Thyroid gland (tissue), 4 donors: ENCODE data around the gene KLF7.

ENCODE experiments used
- POLR2A ChIP-seq, 2 donors: fragments of 450-650 bp; IDR thresholded peaks; one replicate each; pipeline ENCODE4 v1.6.1; 2017; ENCODE audit warnings: antibody characterized with exemption in 2 of 2, mild to moderate bottlenecking in 2 of 2, moderate library complexity in 1 of 2
- TF ChIP-seq, protein P1 (sequence below), 6 experiments: fragments of 200-600 bp in 3 of 6; fragments of 450-650 bp in 3 of 6; sonication (generic) in 3 of 6; IDR thresholded peaks; one replicate each; pipeline ENCODE4 v1.5.1; 2016 to 2019; ENCODE audit warnings: antibody characterized with exemption in 6 of 6, mild to moderate bottlenecking in 2 of 6, inconsistent platforms in 1 of 6, moderate library complexity in 1 of 6

DNA sequence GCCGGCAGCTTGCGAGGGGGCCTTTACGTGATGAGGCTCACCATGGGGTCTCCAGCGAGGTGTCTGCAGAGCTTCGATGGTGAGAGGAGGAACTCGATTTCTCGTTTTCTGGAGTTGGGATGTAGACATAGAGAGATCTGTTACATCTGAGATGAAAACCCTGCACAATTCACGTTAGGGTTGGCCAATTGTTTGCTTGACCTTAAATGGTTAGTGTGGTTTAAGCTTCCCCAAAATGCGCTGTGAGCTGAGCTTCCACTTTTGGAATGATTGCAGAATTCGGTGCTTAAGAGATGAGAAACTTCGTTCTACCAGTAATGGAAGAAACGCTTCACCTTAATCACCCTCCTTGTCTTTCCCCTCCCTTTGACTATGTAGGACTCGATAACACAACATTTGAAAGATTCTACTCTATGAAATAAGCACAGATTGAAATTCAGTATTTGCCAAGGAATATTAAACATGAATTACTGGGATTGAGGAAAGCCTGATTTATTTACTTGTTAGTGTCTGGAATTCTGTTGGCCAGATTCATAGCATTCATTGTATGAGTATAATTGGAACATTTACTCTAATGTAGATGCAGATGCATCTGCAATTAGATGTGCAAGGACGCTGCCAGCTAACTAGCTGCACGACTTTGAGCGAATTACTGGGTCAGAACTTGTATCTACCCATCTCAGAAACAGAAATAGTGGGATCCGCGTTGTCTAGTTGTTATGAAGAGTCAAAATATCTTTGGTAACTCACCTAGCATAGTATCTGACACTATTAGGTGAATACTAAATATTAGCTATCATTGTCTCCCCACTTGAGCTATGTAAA lies 1.6 kb upstream of the KLF7 start:
- TF ChIP-seq, protein P1, sequence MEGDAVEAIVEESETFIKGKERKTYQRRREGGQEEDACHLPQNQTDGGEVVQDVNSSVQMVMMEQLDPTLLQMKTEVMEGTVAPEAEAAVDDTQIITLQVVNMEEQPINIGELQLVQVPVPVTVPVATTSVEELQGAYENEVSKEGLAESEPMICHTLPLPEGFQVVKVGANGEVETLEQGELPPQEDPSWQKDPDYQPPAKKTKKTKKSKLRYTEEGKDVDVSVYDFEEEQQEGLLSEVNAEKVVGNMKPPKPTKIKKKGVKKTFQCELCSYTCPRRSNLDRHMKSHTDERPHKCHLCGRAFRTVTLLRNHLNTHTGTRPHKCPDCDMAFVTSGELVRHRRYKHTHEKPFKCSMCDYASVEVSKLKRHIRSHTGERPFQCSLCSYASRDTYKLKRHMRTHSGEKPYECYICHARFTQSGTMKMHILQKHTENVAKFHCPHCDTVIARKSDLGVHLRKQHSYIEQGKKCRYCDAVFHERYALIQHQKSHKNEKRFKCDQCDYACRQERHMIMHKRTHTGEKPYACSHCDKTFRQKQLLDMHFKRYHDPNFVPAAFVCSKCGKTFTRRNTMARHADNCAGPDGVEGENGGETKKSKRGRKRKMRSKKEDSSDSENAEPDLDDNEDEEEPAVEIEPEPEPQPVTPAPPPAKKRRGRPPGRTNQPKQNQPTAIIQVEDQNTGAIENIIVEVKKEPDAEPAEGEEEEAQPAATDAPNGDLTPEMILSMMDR (IDR thresholded peaks at IDR 0.05) = no peak
- no peak for TF ChIP-seq POLR2A (IDR thresholded peaks at IDR 0.05)
